ENCODE data around the gene COX19. TPM values are rescaled to one million over a fixed set of nuclear protein-coding genes. Genes with fewer than 3 reads are reported as not detected.
A peak's percentile ranks its signal among the peaks of the same experiment; 100 is the strongest.

Gene COX19
- total and polyA plus RNA-seq, 2 donors (not counting 1 experiment from before 2014, with no cell fraction given) = 4.3 to 11.7 TPM

DNA sequence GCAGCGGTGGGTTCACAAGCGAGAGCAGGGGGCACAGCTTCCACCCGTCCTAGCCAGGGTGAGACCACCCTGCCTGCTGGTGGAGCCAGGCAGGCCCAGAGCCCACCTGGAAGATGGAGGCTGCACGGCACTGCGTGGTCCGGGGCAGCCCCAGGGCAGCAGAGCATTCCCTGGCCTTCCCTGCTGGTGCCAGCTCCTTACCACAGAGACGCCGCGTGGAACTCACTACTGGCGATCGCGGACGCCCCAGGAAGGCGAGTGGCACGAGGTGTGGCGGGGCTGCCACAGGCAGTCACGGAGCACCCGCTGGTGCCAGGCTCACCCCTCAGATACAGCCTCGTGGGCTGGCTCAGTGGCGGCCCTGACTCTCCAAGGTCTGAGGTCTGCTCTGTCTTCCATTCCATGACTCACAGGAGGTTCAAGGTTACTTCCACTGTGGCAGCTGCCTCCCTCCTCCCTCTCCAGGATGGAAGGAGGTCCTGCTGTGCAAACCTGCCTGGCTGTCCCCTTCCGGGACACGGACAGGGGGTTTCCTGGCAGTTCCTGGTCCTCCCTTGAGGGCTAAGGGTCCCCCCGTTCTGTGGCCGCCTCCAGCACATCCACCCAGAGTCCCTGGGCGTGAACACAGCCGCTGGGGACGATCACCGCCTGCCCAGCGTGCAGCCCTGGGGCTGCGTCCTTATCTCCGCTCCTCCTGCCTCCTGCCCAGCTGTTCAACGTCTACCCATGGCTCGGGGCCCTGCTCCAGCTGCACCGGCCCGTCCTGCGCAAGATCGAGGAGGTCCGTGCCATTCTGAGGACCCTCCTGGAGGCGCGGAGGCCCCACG, 10.8 kb upstream of the COX19 start:
- TF ChIP-seq EZH2 (IDR thresholded peaks at IDR 0.05; ENCODE audit: low read length, missing control alignments) = no peak
- TF ChIP-seq CTCF (conservative IDR thresholded peaks at IDR 0.05 in 1 of 2, IDR thresholded peaks at IDR 0.05 in 1 of 2; ENCODE audit: low read depth in 1 of 2, low read length in 2 of 2) = no peak
- H3K9me3 ChIP-seq (ENCODE audit: control insufficient read depth, insufficient read depth, low read depth, low read length) = no peaks in the 10 kb centered on the region
- peak; percentile 29 to 39 for DNase-seq (ENCODE audit: low read depth in 2 of 2)
- no peak overlapping the region for H3K27ac ChIP-seq (ENCODE audit: insufficient read depth, low read length)
- no peaks in the 10 kb centered on the region for H3K27me3 ChIP-seq (ENCODE audit: control insufficient read depth, insufficient read depth, low read length)
- no peaks in the 10 kb centered on the region for H3K36me3 ChIP-seq (ENCODE audit: control insufficient read depth, insufficient read depth, low read length)
- H3K4me2 ChIP-seq (ENCODE audit: extremely low read depth, insufficient read depth, low read length) = peak overlapping the region; percentile 8
- no peaks in the 10 kb centered on the region for H3K79me2 ChIP-seq (ENCODE audit: control insufficient read depth, insufficient read depth, low read length)
- peaks cover 3% of the 10 kb centered on the region for H3K4me1 ChIP-seq (ENCODE audit: control insufficient read depth, extremely low read depth, insufficient read depth, low read length)
- H2AFZ ChIP-seq (ENCODE audit: low read length) = peak overlapping the region; percentile 7
- H4K20me1 ChIP-seq (ENCODE audit: control insufficient read depth, extremely low read depth, insufficient read depth, low read length) = no peaks in the 10 kb centered on the region
- H3K9ac ChIP-seq (ENCODE audit: insufficient read depth, low read length) = no peak overlapping the region
- no peak overlapping the region for H3K4me3 ChIP-seq (replicated peaks in 1 of 4; ENCODE audit: control extremely low read depth in 1 of 4, insufficient read depth in 1 of 4, low read depth in 3 of 4, low read length in 4 of 4)

DNA sequence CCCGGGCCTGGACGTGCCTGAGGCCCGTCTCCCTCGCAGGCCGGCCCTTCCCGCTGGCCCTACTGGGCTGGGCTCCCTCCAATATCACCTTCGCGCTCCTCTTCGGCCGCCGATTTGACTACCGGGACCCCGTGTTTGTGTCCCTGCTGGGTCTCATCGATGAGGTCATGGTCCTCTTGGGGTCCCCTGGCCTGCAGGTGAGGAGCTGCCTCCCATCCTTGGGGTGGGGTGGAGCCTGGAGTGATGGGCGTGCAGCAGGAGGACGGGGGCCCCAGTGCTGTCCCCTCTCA, 9.7 kb upstream of the COX19 start:
- H3K4me2 ChIP-seq (ENCODE audit: extremely low read depth, insufficient read depth, low read length) = no peak overlapping the region
- TF ChIP-seq CTCF (conservative IDR thresholded peaks at IDR 0.05 in 1 of 2, IDR thresholded peaks at IDR 0.05 in 1 of 2; ENCODE audit: low read depth in 1 of 2, low read length in 2 of 2) (no peak), EZH2 (IDR thresholded peaks at IDR 0.05; ENCODE audit: low read length, missing control alignments) (no peak)
- DNase-seq (ENCODE audit: low read depth in 2 of 2) = no peak
- H3K9me3 ChIP-seq (ENCODE audit: control insufficient read depth, insufficient read depth, low read depth, low read length) = no peaks in the 10 kb centered on the region
- H3K36me3 ChIP-seq (ENCODE audit: control insufficient read depth, insufficient read depth, low read length) = no peaks in the 10 kb centered on the region
- no peak overlapping the region for H3K4me3 ChIP-seq (replicated peaks in 1 of 4; ENCODE audit: control extremely low read depth in 1 of 4, insufficient read depth in 1 of 4, low read depth in 3 of 4, low read length in 4 of 4)
- no peak overlapping the region for H3K9ac ChIP-seq (ENCODE audit: insufficient read depth, low read length)
- no peaks in the 10 kb centered on the region for H3K79me2 ChIP-seq (ENCODE audit: control insufficient read depth, insufficient read depth, low read length)
- no peak overlapping the region for H3K27ac ChIP-seq (ENCODE audit: insufficient read depth, low read length)
- peaks cover 3% of the 10 kb centered on the region for H3K4me1 ChIP-seq (ENCODE audit: control insufficient read depth, extremely low read depth, insufficient read depth, low read length)
- H3K27me3 ChIP-seq (ENCODE audit: control insufficient read depth, insufficient read depth, low read length) = no peaks in the 10 kb centered on the region
- H4K20me1 ChIP-seq (ENCODE audit: control insufficient read depth, extremely low read depth, insufficient read depth, low read length) = no peaks in the 10 kb centered on the region
- H2AFZ ChIP-seq (ENCODE audit: low read length) = no peak overlapping the region

GRCh38 chr7:984361-985126, 9.2 kb upstream of the COX19 start:
- Histone ChIP-seq H3K79me2 (ENCODE audit: control insufficient read depth, insufficient read depth, low read length) (no peaks in the 10 kb centered on the region), H4K20me1 (ENCODE audit: control insufficient read depth, extremely low read depth, insufficient read depth, low read length) (no peaks in the 10 kb centered on the region), H3K4me2 (ENCODE audit: extremely low read depth, insufficient read depth, low read length) (no peak overlapping the region), H3K9ac (ENCODE audit: insufficient read depth, low read length) (no peak overlapping the region), H3K36me3 (ENCODE audit: control insufficient read depth, insufficient read depth, low read length) (no peaks in the 10 kb centered on the region), H3K27me3 (ENCODE audit: control insufficient read depth, insufficient read depth, low read length) (no peaks in the 10 kb centered on the region), H3K4me3 (replicated peaks in 1 of 4; ENCODE audit: control extremely low read depth in 1 of 4, insufficient read depth in 1 of 4, low read depth in 3 of 4, low read length in 4 of 4) (no peak overlapping the region), H3K9me3 (ENCODE audit: control insufficient read depth, insufficient read depth, low read depth, low read length) (no peaks in the 10 kb centered on the region), H3K4me1 (ENCODE audit: control insufficient read depth, extremely low read depth, insufficient read depth, low read length) (peaks cover 3% of the 10 kb centered on the region), H2AFZ (ENCODE audit: low read length) (no peak overlapping the region), H3K27ac (ENCODE audit: insufficient read depth, low read length) (no peak overlapping the region)
- no peak for TF ChIP-seq EZH2 (IDR thresholded peaks at IDR 0.05; ENCODE audit: low read length, missing control alignments)
- DNase-seq (ENCODE audit: low read depth in 2 of 2) = no peak

Data from fibroblast of lung (primary cell).